Esophagus (tissue), 2 donors: ENCODE data around the gene GRM4. TPM values are rescaled to one million over a fixed set of nuclear protein-coding genes. Genes with fewer than 3 reads are reported as not detected.

Experiments used
- H3K27ac ChIP-seq, 2 donors: one replicate each; pipeline ENCODE4 v1.5.1; 2013; ENCODE audit warnings: low read depth in 2 of 2, mild to moderate bottlenecking in 2 of 2, inconsistent platforms in 1 of 2, low read length in 1 of 2, moderate library complexity in 1 of 2
- H3K27me3 ChIP-seq, 2 donors: one replicate each; pipeline ENCODE4 v1.6.1; 2013; ENCODE audit warnings: low read length in 2 of 2, control low read depth in 1 of 2, mild to moderate bottlenecking in 1 of 2; ENCODE audit not compliant: insufficient read depth in 2 of 2, control insufficient read depth in 1 of 2
- H3K36me3 ChIP-seq, 2 donors: one replicate each; pipeline ENCODE4 v1.6.1; 2013; ENCODE audit warnings: low read length in 1 of 2; ENCODE audit not compliant: control insufficient read depth in 2 of 2, insufficient read depth in 2 of 2
- H3K4me1 ChIP-seq, 2 donors: one replicate each; pipeline ENCODE4 v1.6.1; 2013; ENCODE audit warnings: low read length in 1 of 2; ENCODE audit not compliant: control insufficient read depth in 2 of 2, insufficient read depth in 2 of 2
- H3K4me3 ChIP-seq, 2 donors: one replicate each; pipeline ENCODE4 v1.5.1; 2013; ENCODE audit warnings: low read length in 2 of 2, mild to moderate bottlenecking in 2 of 2, low read depth in 1 of 2, moderate library complexity in 1 of 2
- H3K9me3 ChIP-seq, 2 donors: one replicate each; pipeline ENCODE4 v1.6.1; 2013; ENCODE audit warnings: mild to moderate bottlenecking in 2 of 2, low read depth in 1 of 2, low read length in 1 of 2, moderate library complexity in 1 of 2; ENCODE audit not compliant: control insufficient read depth in 2 of 2, insufficient read depth in 1 of 2
- WGBS, 2 donors: extraction: QIAGEN DNeasy Blood & Tissue Kit; methylation state at CpG; one replicate each; pipeline ENCODE4 v1.1.7; 2013; 5-methylcytosine and 5-hydroxymethylcytosine counted together
- polyA plus RNA-seq, 2 donors: library from polyadenylated mRNA; stranded (reverse); fragments of 200-250 nt; gene quantifications; one replicate each; pipeline ENCODE4 v1.2.3, GENCODE V29; 2013
- donor health status: healthy with polysubstance abuse.
- donor health status: Bipolar disorder and iron deficiency.

The GRM4 gene
- polyA plus RNA-seq, 2 donors: 0.01 TPM; not detected in 1

DNA sequence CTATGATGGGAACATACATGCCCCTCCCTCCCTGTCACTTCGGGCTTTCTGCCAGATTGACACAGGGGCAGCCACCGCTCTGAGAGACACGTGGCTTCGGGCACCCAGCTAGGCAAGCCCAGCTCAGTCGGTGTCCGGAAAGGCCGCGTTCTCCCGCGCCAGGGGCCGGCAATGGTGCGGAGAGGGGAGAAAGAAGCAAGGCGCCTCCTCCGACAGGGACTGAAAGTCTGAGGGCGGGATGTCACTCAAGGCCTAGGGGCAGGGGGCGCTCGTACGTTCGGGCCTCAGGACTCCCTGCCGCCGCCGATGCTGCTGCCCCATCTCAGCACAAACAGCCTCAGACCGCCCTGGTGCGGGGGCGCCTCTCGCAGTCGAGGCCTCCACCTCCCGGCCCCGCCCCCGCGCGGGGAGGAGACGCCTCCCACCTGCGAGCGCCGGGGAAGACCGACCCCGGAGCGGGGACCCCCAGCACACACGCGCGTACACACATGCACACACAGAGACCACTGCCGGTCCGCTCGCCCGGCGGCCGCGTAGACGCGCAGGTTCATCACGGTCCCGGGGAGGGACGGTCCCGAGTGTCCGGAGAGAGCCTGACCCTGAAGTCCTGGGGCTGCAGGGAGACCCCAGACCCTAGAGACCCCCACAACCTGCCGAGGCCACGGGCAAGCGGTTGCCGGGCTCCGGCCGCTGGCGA, 1.9 kb downstream of the GRM4 start:
- peaks cover 6 to 24% of the 10 kb centered on the region in 2 donors for H3K27me3 ChIP-seq
- 1 to 2% methylated on average over 57 to 63 of the region's 63 CpGs for WGBS, 2 donors
- no peaks in the 10 kb centered on the region for H3K36me3 ChIP-seq
- no peaks in the 10 kb centered on the region for H3K9me3 ChIP-seq
- no peak overlapping the region for H3K27ac ChIP-seq
- H3K4me3 ChIP-seq: peak overlapping the region in 1 of 2 donors; percentile 35
- peaks cover 18 to 19% of the 10 kb centered on the region in 2 donors for H3K4me1 ChIP-seq

GRCh38 chr6:34143196-34143883, 2.5 kb downstream of the GRM4 start:
- WGBS, 2 donors: 47 to 53% methylated on average over 23 of the region's 23 CpGs

GRCh38 chr6:34142061-34142998, 3.6 kb downstream of the GRM4 start:
- no peaks in the 10 kb centered on the region for H3K9me3 ChIP-seq
- no peaks in the 10 kb centered on the region for H3K36me3 ChIP-seq
- H3K27me3 ChIP-seq: peaks cover 6 to 24% of the 10 kb centered on the region in 2 donors
- no peak overlapping the region for H3K27ac ChIP-seq
- no peak overlapping the region for H3K4me3 ChIP-seq
- peaks cover 18 to 19% of the 10 kb centered on the region in 2 donors for H3K4me1 ChIP-seq
- WGBS, 2 donors: 25 to 32% methylated on average over 28 to 29 of the region's 29 CpGs

More at GRCh38 chr6:34143196-34143883, 2.5 kb downstream of the GRM4 start:
- peaks cover 18 to 19% of the 10 kb centered on the region in 2 donors for H3K4me1 ChIP-seq
- no peaks in the 10 kb centered on the region for H3K9me3 ChIP-seq
- H3K27ac ChIP-seq: no peak overlapping the region
- H3K27me3 ChIP-seq: peaks cover 6 to 24% of the 10 kb centered on the region in 2 donors
- H3K4me3 ChIP-seq: no peak overlapping the region
- H3K36me3 ChIP-seq: no peaks in the 10 kb centered on the region

GRCh38 chr6:34140075-34140474, 5.8 kb downstream of the GRM4 start:
- no peak overlapping the region for H3K4me3 ChIP-seq
- H3K36me3 ChIP-seq: no peaks in the 10 kb centered on the region
- peaks cover 10 to 16% of the 10 kb centered on the region in 2 donors for H3K4me1 ChIP-seq
- WGBS, 2 donors: 88% methylated on average over 5 of the region's 5 CpGs
- H3K9me3 ChIP-seq: peaks cover 0 to 3% of the 10 kb centered on the region in 2 donors
- H3K27ac ChIP-seq: no peak overlapping the region
- peaks cover 6 to 20% of the 10 kb centered on the region in 2 donors for H3K27me3 ChIP-seq

DNA sequence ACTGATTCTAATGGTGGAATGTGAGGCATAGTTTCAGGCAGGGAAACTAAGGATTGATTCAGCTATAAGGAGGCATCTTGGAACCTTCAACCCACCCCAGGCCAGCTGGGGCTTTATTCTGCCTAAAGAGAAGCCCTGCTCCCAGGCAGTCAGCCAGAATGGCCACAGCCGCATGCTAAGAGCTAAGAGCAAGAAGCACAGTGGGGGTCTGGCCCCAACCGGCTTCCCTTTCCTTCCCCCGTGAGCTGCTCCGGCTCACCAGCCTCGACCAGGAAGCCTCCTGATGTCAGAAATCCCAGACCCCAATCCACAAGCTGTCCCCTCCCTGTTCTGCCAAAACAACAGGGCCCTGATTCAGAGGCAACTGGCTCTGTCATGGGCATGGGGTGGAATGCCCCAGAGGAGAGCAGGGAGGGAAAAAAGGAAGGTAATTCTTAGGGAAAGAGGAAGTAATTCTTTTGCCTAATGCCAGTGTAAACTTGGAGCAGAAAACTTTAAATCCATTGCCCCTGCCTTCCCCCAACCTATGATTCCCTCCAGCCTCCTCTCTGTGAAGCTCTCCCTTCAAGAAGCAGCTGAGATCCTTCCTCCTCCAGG, 6.9 kb downstream of the GRM4 start:
- Histone ChIP-seq H3K27ac (no peak overlapping the region), H3K4me1 (peaks cover 5 to 6% of the 10 kb centered on the region in 2 donors), H3K4me3 (no peak overlapping the region), H3K36me3 (no peaks in the 10 kb centered on the region), H3K27me3 (peaks cover 6 to 14% of the 10 kb centered on the region in 2 donors), H3K9me3 (peaks cover 0 to 3% of the 10 kb centered on the region in 2 donors)
- WGBS, 2 donors: 34% methylated on average over 4 to 5 of the region's 5 CpGs

- Histone ChIP-seq H3K9me3 (peaks cover under 1 to 3% of the 10 kb centered on the region in 2 donors), H3K4me3 (no peak overlapping the region), H3K27ac (no peak overlapping the region), H3K27me3 (peaks cover 6 to 11% of the 10 kb centered on the region in 2 donors), H3K36me3 (no peaks in the 10 kb centered on the region), H3K4me1 (no peaks in the 10 kb centered on the region)
- WGBS, 2 donors: 69 to 77% methylated on average over 4 of the region's 4 CpGs
Observed at GRCh38 chr6:34138191-34138590, 7.7 kb downstream of the GRM4 start.

DNA sequence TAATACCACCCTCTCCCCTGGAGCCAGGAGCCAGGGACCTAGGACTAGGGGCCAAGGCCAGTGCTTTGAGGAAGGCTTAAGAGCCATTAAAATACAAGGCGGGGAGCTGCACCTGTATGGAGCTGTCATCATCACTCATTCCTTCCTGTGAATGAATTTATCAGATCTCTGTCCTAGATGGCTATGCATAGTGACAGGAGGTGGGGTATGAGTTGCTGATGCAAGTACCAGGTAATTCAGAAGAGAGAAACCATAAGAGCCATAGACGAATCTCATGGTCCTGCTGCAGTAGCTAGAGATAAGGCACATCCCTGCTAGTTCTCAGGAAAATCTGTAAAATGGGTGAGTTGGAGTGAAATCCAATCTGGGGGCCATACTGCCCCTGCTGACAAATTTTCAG, 10.3 kb downstream of the GRM4 start:
- H3K27me3 ChIP-seq: peaks cover 0 to 1% of the 10 kb centered on the region in 2 donors
- H3K27ac ChIP-seq: no peak overlapping the region
- peaks cover 3 to 4% of the 10 kb centered on the region in 2 donors for H3K9me3 ChIP-seq
- no peak overlapping the region for H3K4me3 ChIP-seq
- H3K36me3 ChIP-seq: no peaks in the 10 kb centered on the region
- 55 to 72% methylated on average over 2 of the region's 2 CpGs for WGBS, 2 donors
- no peaks in the 10 kb centered on the region for H3K4me1 ChIP-seq

DNA sequence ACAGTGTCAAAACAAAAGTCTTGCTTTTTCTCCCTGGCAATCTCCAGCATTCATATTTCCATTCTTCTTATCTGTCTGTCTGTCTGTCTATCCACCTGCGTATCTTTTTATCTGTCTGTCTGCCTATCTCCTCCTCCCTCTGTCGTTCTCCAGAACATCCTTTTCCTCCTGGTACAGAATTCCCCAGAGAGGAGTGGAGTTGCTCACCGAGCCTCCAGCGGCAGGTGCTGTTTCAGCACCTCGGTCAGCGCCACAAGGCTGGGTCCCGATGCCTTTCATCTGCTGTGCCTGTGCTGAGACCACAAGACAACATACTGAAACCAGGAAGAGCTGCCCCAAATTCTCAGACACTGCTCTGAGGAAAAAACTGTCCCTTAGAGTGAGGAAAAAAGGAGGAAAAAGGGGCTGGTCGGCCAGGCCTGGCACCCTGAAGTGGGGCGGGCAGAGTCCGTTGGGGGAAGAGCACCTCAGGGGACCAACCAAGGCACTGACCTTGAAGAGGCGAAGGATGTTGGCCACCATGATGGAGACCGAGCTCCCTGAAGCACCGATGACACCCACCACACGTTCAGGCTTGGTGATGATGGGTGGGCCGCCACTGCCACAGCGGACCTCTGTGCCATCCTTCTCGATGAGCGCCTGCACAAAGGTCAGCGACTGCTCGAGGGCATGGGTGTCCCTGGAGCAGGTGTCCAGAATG, 13.3 kb downstream of the GRM4 start:
- Histone ChIP-seq H3K27ac (no peak overlapping the region), H3K4me3 (no peak overlapping the region), H3K27me3 (peaks cover 0 to 2% of the 10 kb centered on the region in 2 donors), H3K4me1 (no peaks in the 10 kb centered on the region), H3K9me3 (peaks cover 3 to 4% of the 10 kb centered on the region in 2 donors), H3K36me3 (no peaks in the 10 kb centered on the region)
- WGBS, 2 donors: 52 to 54% methylated on average over 20 of the region's 20 CpGs
